ES-I3 (cell line): ENCODE data around the gene NCF2.

Source experiments
- H3K36me3 ChIP-seq: 2 replicates; pipeline ENCODE4 v1.6.1; 2013; ENCODE audit warnings: mild to moderate bottlenecking, low read length, control low read depth, moderate library complexity; ENCODE audit not compliant: insufficient read depth
- H3K4me1 ChIP-seq: 2 replicates; pipeline ENCODE4 v1.6.1; 2013; ENCODE audit warnings: mild to moderate bottlenecking, control low read depth, low read length; ENCODE audit not compliant: insufficient read depth
- H3K9ac ChIP-seq: 2 replicates; pipeline ENCODE4 v1.6.1; 2013; ENCODE audit warnings: low read depth, mild to moderate bottlenecking, low read length, moderate library complexity
- H3K9me3 ChIP-seq: 2 replicates; pipeline ENCODE4 v1.6.1; 2013; ENCODE audit warnings: mild to moderate bottlenecking, low read length, moderate library complexity; ENCODE audit not compliant: control insufficient read depth, insufficient read depth

The NCF2 gene

DNA sequence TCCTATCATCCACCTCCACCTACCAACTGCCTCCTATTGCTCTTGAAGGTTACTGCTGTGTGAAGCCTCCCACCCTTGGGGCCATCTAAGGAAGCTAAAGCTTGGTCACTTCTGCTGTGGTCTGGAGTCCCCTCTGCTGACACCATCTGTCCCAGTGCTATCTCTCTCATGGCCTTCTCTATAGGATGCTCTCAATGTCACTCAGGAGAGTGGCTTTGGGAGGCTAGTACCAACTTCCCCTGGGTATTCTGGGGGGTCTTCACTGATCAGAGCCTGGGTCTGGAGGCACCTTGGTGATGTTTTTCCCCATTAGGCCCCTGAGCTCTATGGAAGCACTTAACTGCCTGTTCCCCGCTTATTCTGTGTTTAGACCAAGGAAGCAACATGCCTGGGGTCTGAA, 12.3 kb upstream of the NCF2 start:
- Histone ChIP-seq H3K9ac (no peak overlapping the region), H3K36me3 (no peaks in the 10 kb centered on the region), H3K9me3 (no peaks in the 10 kb centered on the region; the same call in 1 of the 2 replicates), H3K4me1 (no peaks in the 10 kb centered on the region)

GRCh38 chr1:183600634-183601033, 10.4 kb upstream of the NCF2 start:
- Histone ChIP-seq H3K36me3 (no peaks in the 10 kb centered on the region), H3K9ac (no peak overlapping the region)

GRCh38 chr1:183600136-183600535, 9.9 kb upstream of the NCF2 start:
- no peak overlapping the region for H3K9ac ChIP-seq
- no peaks in the 10 kb centered on the region for H3K4me1 ChIP-seq
- H3K36me3 ChIP-seq: no peaks in the 10 kb centered on the region
- no peaks in the 10 kb centered on the region; the same call in 1 of the 2 replicates for H3K9me3 ChIP-seq

More at GRCh38 chr1:183600634-183601033, 10.4 kb upstream of the NCF2 start:
- no peaks in the 10 kb centered on the region; the same call in 1 of the 2 replicates for H3K9me3 ChIP-seq
- H3K4me1 ChIP-seq: no peaks in the 10 kb centered on the region

- H3K36me3 ChIP-seq: no peaks in the 10 kb centered on the region
- H3K9ac ChIP-seq: no peak overlapping the region
- H3K4me1 ChIP-seq: no peaks in the 10 kb centered on the region
- H3K9me3 ChIP-seq: no peaks in the 10 kb centered on the region; the same call in 1 of the 2 replicates
These were observed 8.1 kb upstream of the NCF2 start for GRCh38 chr1:183598386-183598785.

DNA sequence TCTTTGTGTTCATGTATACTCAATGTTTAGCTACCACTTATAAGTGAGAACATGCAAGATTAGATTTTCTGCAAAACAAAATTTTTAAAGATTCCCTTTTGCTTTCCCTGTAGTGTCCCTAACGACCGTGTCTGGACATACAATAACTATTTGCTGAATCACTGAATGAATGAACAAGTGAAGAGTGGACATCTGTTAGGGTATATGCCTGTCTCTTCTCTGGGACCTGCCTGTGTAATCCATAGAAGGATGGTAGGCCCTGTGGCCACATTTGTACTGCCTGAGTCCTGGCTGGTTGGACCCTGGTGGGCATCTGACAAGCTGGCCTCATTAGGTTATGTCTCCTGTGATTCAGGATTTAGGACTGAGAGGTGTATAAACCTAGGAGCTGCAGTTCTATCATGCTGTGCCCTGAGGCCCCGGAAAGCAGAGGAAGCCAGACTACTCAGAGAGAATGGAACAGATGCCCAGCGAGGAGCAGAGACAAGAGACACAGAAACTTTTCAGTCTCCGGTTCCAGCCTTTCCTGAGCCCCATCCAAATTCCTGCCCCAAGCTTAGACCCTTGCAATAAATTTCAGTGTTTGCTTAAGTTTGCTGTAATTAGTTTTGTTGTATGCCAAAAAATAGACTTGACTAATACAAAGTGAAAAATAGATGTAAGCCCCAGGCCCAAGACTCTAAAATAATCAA, 7.5 kb upstream of the NCF2 start:
- no peaks in the 10 kb centered on the region; the same call in 1 of the 2 replicates for H3K4me1 ChIP-seq

GRCh38 chr1:183596500-183596899, 6.2 kb upstream of the NCF2 start:
- Histone ChIP-seq H3K4me1 (no peaks in the 10 kb centered on the region; the same call in 1 of the 2 replicates), H3K9me3 (no peaks in the 10 kb centered on the region; the same call in 1 of the 2 replicates), H3K9ac (no peak overlapping the region), H3K36me3 (no peaks in the 10 kb centered on the region)

More for the DNA sequence above, 7.5 kb upstream of the NCF2 start:
- no peaks in the 10 kb centered on the region; the same call in 1 of the 2 replicates for H3K9me3 ChIP-seq
- H3K36me3 ChIP-seq: no peaks in the 10 kb centered on the region
- no peak overlapping the region for H3K9ac ChIP-seq

DNA sequence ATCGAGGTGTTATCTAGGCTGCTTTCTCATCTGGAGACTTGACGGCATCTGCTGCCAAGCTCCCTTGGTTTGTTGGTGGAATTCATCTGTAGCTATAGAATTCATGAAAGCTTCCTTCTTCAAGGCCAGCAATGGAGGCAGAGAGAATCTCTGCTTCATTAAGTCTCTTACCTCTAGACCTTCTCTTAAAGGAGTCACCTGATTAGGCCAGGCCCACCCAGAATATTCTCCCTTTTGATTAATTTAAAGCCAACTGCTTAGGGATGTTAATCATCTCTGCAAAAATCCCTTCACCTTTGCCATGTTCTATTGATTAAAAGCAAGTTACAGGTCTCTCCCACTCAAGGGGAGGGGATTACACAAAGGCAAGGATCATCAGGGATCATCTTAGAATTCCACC, 5.3 kb upstream of the NCF2 start:
- H3K4me1 ChIP-seq: no peaks in the 10 kb centered on the region; the same call in 1 of the 2 replicates
- no peaks in the 10 kb centered on the region for H3K9me3 ChIP-seq
- no peaks in the 10 kb centered on the region for H3K36me3 ChIP-seq

DNA sequence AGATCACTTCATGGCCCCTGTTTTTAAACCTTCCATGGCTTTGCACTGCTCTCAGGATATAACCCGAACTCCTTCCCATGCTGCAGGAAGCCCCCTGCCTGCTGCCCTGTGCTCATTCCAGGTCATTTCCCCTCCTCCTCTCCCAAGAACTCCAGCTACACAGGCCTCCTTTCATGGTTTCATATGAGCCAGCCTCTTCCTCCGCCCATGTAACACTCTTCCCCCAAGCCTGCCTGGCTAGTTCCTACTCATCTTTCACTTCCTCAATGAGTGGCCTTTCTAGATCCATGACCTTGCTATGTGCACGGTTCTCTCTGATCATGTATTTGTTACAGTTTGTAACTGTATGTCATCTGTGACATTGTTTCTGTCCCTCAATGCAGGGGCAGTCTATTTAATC, 3.1 kb upstream of the NCF2 start:
- Histone ChIP-seq H3K9me3 (no peaks in the 10 kb centered on the region), H3K9ac (no peak overlapping the region), H3K36me3 (no peaks in the 10 kb centered on the region), H3K4me1 (peaks cover 9% of the 10 kb centered on the region)

More for the DNA sequence above, 5.3 kb upstream of the NCF2 start:
- no peak overlapping the region for H3K9ac ChIP-seq

- Histone ChIP-seq H3K36me3 (no peaks in the 10 kb centered on the region), H3K4me1 (peaks cover 9% of the 10 kb centered on the region), H3K9ac (no peak overlapping the region), H3K9me3 (no peaks in the 10 kb centered on the region)
These were observed 2.5 kb upstream of the NCF2 start for GRCh38 chr1:183592733-183593132.

GRCh38 chr1:183589874-183590243, 400 bp downstream of the NCF2 start:
- H3K9me3 ChIP-seq: no peaks in the 10 kb centered on the region
- no peak overlapping the region for H3K9ac ChIP-seq
- H3K36me3 ChIP-seq: no peaks in the 10 kb centered on the region
- H3K4me1 ChIP-seq: peaks cover 9% of the 10 kb centered on the region

DNA sequence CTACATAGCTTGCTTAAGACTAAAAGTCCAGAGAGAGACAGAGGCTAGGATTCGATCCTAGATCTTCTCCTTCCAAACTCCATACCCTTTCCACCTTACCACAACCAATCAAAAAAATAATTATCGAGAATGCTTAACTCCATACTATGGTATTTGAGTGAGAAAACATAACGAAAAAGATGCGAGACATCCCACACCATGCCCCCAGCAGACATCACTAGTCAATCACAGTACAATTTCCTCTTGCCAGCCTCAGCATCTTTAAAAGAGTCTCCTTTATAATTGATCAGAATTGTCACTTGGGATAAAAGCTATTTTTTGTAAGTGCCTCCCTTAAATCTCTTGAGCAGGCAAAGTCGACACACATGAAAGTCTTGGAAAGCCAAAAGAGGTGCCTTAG, 875 bp downstream of the NCF2 start:
- Histone ChIP-seq H3K36me3 (no peaks in the 10 kb centered on the region), H3K9me3 (no peaks in the 10 kb centered on the region), H3K9ac (no peak overlapping the region), H3K4me1 (peaks cover 9% of the 10 kb centered on the region)

DNA sequence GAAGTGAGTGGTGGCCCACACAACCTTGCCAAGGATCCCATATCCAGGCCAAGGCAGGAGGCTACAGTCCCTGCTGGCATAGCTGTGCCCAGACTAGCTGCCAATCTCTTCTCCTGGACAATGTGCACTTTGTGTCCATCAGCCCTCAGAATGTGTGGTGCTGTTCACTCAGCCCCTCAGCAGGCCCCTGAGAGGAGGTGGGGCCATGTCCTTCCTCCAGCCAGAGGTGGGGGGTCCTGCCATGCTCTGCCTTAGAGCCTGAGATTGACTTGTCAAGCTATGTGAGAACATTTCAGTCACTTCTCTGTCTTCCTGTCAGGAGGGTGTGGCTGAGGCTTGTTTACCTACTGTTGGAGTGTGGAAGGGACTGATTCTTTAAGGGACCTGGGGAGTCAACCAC, 1.4 kb downstream of the NCF2 start:
- Histone ChIP-seq H3K36me3 (no peaks in the 10 kb centered on the region), H3K9me3 (no peaks in the 10 kb centered on the region), H3K4me1 (peaks cover 9% of the 10 kb centered on the region), H3K9ac (no peak overlapping the region)

GRCh38 chr1:183586926-183587325, 3.3 kb downstream of the NCF2 start:
- Histone ChIP-seq H3K4me1 (peaks cover 9% of the 10 kb centered on the region; the same call in 1 of the 2 replicates), H3K9ac (no peak overlapping the region), H3K9me3 (no peaks in the 10 kb centered on the region), H3K36me3 (no peaks in the 10 kb centered on the region)

DNA sequence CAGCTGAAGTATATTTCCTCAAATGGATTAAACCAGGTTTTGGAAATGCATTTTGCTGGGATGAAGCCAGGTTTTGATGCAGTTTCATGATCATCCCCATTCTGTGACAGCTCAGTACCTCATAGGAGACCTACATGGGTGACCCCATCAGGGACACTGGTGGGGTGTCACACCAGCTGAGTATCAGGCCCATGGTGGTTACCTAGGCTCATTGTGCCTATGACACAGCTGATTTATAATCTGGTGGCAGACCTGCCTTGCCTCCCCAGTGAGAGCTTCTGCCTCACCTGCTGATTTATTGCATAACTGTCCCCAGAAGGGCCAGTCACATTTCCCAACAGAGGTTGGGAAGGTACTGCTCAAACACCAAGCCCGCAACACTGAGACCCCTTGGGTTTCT, 3.8 kb downstream of the NCF2 start:
- Histone ChIP-seq H3K36me3 (no peaks in the 10 kb centered on the region), H3K4me1 (peaks cover 9% of the 10 kb centered on the region; the same call in 1 of the 2 replicates), H3K9me3 (no peaks in the 10 kb centered on the region), H3K9ac (no peak overlapping the region)

DNA sequence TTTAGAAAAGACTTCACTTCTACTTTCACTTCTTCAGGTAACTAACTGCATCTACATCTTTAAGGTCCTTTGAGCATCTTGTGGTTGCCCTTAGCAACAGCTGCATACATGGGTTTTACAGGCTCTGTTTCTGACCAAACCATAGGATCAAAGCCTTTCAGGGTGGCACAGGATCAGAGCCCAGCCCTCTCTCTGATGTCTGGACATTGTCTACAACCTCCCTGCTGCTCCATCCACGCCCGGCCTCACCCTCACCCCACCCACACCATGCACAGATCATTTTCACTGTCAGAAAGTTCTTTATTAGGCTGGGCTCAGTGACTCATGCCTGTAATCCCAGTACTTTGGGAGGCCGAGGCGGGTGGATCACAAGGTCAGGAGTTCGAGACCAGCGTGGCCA, 5.2 kb downstream of the NCF2 start:
- H3K36me3 ChIP-seq: no peaks in the 10 kb centered on the region
- H3K4me1 ChIP-seq: peaks cover 10% of the 10 kb centered on the region
- H3K9ac ChIP-seq: no peak overlapping the region
- no peaks in the 10 kb centered on the region for H3K9me3 ChIP-seq
